Endothelial cell (in vitro differentiated cells): ENCODE measurements around the gene MC5R. TPM values are rescaled to one million over a fixed set of nuclear protein-coding genes. Genes with fewer than 3 reads are reported as not detected.

Experiments used
- DNase-seq: peaks from one replicate; pipeline ENCODE4 v3.0.0; 2021; ENCODE audit warnings: low spot score
- H3K27ac Mint-ChIP-seq: one replicate; pipeline ENCODE4 v1.8.0; 2021; ENCODE audit warnings: mixed read lengths, inconsistent platforms; ENCODE audit not compliant: unreplicated experiment
- H3K27me3 Mint-ChIP-seq: one replicate; pipeline ENCODE4 v1.8.0; 2021; ENCODE audit warnings: mild to moderate bottlenecking, moderate library complexity, mixed read lengths, inconsistent platforms; ENCODE audit not compliant: unreplicated experiment
- H3K36me3 Mint-ChIP-seq: one replicate; pipeline ENCODE4 v1.8.0; 2021; ENCODE audit warnings: mild to moderate bottlenecking, low read depth, mixed read lengths, inconsistent platforms; ENCODE audit not compliant: unreplicated experiment
- H3K4me1 Mint-ChIP-seq: one replicate; pipeline ENCODE4 v1.8.0; 2021; ENCODE audit warnings: mild to moderate bottlenecking, mixed read lengths, inconsistent platforms; ENCODE audit not compliant: unreplicated experiment
- H3K4me3 Mint-ChIP-seq: one replicate; pipeline ENCODE4 v1.8.0; 2021; ENCODE audit warnings: mild to moderate bottlenecking, mixed read lengths, inconsistent platforms; ENCODE audit not compliant: unreplicated experiment
- H3K9me3 Mint-ChIP-seq: one replicate; pipeline ENCODE4 v1.8.0; 2021; ENCODE audit warnings: mixed read lengths, inconsistent platforms; ENCODE audit not compliant: unreplicated experiment
- total RNA-seq: library from RNA; stranded (reverse); fragmentation: NEBNext Ultra II Directional; extraction: Animal tissue kit (Norgen Biotek cat#: 25700); gene quantifications from one replicate; pipeline ENCODE4 v1.2.1, GENCODE V29; 2021; ENCODE audit not compliant: unreplicated experiment
- TF ChIP-seq, protein P1 (sequence below): fragments of 200-600 bp; sonication (generic); IDR thresholded peaks from one replicate; pipeline ENCODE4 v1.5.0; 2021; ENCODE audit warnings: antibody characterized with exemption; ENCODE audit not compliant: unreplicated experiment

MC5R gene
- total RNA-seq, 1 donor from 2014 or later = 0.56 TPM

DNA sequence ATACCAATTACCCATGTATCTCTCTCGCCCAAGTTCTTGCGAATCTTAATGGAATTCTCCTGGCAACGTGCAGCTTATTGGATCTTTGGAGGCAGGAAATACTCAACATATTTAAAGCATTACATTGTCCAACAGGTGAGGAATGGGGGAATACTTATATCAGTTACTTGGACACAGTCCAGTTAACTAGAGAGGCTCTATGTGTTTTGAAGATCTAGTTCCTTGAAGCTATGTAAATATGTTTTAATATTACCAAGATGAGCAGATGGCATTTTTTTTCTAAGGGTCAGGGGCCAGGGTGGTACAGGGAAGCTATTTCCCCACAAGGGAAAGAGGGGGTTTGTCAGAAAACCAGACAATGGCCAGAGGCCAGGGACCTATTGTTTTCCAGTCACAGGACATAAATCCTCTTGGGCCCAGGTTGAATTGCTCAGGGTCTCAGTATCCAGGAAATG is 26.8 kb upstream of the MC5R start:
- no peaks in the 10 kb centered on the region for H3K36me3 Mint-ChIP-seq
- TF ChIP-seq, protein P1, sequence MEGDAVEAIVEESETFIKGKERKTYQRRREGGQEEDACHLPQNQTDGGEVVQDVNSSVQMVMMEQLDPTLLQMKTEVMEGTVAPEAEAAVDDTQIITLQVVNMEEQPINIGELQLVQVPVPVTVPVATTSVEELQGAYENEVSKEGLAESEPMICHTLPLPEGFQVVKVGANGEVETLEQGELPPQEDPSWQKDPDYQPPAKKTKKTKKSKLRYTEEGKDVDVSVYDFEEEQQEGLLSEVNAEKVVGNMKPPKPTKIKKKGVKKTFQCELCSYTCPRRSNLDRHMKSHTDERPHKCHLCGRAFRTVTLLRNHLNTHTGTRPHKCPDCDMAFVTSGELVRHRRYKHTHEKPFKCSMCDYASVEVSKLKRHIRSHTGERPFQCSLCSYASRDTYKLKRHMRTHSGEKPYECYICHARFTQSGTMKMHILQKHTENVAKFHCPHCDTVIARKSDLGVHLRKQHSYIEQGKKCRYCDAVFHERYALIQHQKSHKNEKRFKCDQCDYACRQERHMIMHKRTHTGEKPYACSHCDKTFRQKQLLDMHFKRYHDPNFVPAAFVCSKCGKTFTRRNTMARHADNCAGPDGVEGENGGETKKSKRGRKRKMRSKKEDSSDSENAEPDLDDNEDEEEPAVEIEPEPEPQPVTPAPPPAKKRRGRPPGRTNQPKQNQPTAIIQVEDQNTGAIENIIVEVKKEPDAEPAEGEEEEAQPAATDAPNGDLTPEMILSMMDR = no peak
- no peak for DNase-seq
- H3K27me3 Mint-ChIP-seq = peaks cover 9% of the 10 kb centered on the region
- peak overlapping the region; percentile 84 for H3K27ac Mint-ChIP-seq
- no peak overlapping the region for H3K4me3 Mint-ChIP-seq
- no peaks in the 10 kb centered on the region for H3K9me3 Mint-ChIP-seq
- H3K4me1 Mint-ChIP-seq = peaks cover 35% of the 10 kb centered on the region

DNA sequence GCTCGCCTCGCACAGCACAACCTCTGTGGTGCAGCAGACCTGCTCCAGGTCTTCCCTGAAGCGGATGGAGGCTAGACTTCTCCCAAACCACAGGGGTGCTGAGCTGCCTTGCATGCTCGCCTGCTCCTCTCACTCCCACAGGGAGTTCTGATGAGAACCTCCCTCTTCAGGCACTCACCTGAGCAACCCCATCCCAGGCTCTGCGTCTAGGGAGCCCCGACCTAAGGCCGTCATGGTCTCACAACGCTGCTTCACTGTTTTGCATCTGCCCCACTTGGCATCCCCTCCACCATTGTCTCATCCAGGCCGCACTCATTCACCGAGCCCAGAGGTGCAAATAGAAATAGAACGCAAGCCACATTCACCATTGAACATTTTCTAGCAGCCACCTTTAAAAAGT is 24.6 kb upstream of the MC5R start:
- H3K27me3 Mint-ChIP-seq = peaks cover 9% of the 10 kb centered on the region
- H3K9me3 Mint-ChIP-seq = no peaks in the 10 kb centered on the region
- no peak for DNase-seq
- no peak overlapping the region for H3K4me3 Mint-ChIP-seq
- no peak overlapping the region for H3K27ac Mint-ChIP-seq
- TF ChIP-seq, protein P1 = no peak
- H3K36me3 Mint-ChIP-seq = no peaks in the 10 kb centered on the region
- H3K4me1 Mint-ChIP-seq = peaks cover 40% of the 10 kb centered on the region

DNA sequence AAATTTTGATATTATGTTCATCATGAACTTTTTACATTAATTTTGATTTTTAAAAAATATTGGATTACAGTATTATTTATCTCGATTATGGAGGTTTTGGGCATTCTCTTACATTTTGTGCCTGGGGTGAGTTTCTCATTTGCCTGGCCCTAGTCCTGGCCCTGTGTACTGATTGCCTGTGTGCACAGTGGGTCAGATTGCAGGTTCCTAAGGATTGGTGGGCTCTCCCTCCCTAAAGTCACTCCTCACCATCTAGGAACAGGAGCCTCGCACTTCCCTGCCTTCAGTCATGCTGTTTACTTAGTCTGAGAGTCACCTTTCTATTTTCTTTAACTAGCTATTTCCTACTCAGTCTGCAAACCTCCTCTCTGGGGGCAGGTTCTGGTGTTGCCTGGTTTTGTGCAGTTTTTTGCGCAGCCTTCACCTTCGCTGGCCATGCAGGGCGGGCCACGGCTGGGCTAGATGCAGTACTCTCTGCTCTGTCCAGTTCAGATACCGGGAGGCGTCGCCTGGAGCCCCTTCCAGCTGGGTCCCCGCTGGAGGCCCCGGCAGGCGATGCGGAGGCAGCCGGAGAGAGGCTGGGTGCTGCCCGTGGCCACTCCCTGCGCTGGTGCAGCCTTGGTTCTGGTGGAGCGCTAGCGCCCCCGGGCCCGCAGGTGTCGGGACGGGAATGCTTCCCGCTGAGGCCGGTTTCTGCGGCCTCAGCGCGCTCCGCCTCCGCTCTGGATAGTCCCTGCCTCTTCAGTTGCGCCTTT is 23.3 kb upstream of the MC5R start:
- TF ChIP-seq, protein P1 = no peak
- Mint-ChIP-seq H3K27ac (peak overlapping the region; percentile 70), H3K9me3 (no peaks in the 10 kb centered on the region), H3K36me3 (no peaks in the 10 kb centered on the region), H3K4me1 (peaks cover 51% of the 10 kb centered on the region), H3K27me3 (peaks cover 12% of the 10 kb centered on the region), H3K4me3 (peak overlapping the region; percentile 75)
- peak; percentile 79 for DNase-seq

DNA sequence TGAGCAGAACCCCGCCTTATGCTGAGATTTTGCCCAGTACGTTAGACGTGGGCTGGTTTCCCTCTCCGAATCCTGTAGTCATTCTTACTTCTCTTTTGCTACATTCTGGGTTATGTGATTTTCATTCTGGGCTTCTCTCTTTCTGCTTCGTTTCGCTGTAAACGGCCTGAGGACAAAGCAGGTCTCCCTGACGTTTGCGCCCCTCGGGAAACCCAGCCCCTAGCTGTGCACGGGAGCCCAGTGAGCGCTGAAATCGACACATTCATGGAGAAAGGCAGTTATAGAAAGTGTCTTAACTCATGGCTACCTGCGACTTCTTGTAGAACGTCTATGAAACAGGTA is 22.7 kb upstream of the MC5R start:
- Mint-ChIP-seq H3K4me1 (peaks cover 53% of the 10 kb centered on the region), H3K9me3 (no peaks in the 10 kb centered on the region), H3K27ac (peak overlapping the region; percentile 70), H3K36me3 (no peaks in the 10 kb centered on the region), H3K27me3 (peaks cover 12% of the 10 kb centered on the region), H3K4me3 (peak overlapping the region; percentile 75)
- no peak for DNase-seq
- TF ChIP-seq, protein P1 = no peak

DNA sequence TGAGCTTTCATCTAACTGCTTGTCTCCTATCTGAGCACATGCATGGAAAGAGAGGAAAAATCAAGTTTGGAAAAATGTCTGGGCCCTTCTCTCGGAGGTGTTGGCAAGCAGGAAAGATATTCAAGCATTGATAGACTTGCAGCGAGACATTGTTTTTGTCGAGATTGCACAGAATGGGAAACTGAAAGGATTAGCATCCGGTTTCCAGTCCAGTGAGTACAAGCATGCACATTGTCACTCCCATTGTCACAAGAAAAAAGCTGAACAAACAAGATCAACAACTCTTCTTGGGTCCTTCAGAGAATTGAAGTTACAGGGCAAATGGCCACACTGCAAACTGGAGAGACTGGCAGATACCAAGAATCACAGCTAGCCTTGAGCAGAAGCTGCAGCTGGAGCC is 19.6 kb upstream of the MC5R start:
- no peaks in the 10 kb centered on the region for H3K36me3 Mint-ChIP-seq
- H3K4me1 Mint-ChIP-seq = peaks cover 51% of the 10 kb centered on the region
- DNase-seq = no peak
- peaks cover 9% of the 10 kb centered on the region for H3K27me3 Mint-ChIP-seq
- H3K27ac Mint-ChIP-seq = peak overlapping the region; percentile 85
- no peaks in the 10 kb centered on the region for H3K9me3 Mint-ChIP-seq
- peak overlapping the region; percentile 67 for H3K4me3 Mint-ChIP-seq
- TF ChIP-seq, protein P1 = no peak
